CD4-positive, alpha-beta T cell treated with Interleukin-17A for 1 hour (primary cell): Measurements from ENCODE around the gene GRK5.

Experiments
- DNase-seq: peaks from one replicate; pipeline ENCODE4 v3.0.0-alpha.2; 2020

The GRK5 gene

DNA sequence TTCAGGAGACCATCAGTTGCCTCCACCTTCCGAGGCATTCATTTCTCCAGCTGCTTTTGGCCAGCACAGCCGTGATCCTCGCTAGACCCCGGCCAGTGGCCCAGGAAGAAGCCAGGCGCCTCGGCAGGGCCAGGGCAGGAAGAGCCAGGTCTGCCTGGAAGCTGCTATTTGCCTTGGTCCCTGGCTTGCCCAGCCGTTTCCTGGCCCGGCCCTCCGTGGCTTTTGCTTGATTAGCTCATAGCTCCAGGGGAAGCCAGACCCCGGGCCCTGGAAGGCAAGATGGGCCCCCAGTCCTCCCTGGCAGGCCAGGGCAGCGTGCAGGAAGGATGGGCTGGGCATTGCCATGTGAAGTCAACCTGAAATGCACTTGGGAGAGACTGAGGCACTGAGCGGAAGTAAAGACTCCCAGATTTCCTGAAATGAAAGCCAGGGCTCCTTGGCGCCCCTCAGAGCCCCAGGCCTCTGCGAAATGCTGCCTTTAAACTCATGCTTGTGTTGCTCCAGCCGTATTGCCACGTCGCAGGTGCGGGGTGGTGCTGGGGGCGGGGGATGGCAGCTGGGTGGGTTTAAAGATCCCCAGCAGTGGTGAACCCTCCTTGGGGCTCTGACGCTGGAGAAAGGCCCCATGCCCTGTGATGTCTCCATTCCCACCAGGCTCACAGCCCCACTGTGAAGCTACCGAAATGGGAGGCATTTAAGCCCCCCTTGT is 160.6 kb downstream of the GRK5 start:
- DNase-seq, result no peak

DNA sequence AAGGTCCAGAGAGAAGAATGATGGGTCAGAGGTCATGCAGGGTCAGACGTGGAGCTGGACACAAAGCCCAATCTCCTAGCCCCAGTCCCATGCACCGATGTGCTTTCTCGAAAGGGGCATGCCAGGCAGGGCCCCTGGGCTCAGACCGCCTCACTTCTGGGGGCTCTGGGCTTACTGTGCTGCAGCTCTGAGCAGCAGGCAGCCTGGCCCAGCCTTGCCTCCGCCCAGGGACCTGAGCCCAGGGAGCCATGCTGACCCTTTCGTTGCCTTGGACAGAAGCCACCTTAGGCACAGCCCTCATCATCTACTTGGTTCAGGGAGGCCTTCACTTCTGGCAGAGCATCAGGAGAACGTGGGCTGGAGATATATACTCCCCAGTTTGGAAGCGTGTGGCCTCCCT is 161.2 kb downstream of the GRK5 start:
- DNase-seq, result no peak

DNA sequence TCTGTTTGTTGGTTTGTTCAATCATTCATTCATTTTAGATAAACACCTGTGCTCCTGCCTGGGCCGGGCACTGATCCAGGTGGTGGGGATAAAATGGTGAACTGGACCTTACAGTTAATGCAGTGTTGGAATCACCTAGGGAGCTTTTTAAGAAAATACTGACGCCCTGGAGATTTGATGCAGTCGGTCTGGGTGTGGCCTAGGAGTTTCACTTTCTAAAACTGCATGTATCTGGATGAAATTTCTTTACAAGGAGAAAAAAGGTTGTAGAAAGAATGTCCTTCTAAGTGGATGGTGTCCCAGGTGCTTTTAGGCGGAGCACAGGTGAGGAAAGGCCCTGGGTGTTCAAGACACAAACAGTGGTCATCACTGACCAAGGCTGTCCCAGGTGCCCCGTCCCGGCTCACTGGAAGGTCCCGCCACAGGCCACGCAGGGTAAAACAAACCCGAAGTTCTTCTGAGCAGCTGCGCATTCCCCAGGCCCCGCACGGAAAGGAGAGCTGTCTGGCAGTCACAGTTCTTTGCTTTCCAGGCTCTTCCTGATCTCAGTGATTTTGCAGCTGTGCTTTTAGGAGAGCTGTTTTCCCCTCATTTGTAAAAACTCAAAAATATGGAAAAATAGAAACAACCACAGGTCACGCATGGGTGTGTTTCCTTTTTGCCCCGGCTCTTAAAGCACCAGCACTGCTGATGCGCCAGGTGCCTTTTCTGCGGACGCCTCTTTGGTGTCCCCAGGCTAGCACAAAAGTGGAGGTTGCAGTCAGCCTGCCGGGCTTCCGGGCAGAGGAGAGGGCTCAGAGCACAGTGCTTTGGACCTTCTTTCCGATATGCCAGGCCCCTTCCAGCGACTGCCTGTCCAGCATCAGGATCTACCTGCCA is 161.9 kb downstream of the GRK5 start:
- no peak for DNase-seq

DNA sequence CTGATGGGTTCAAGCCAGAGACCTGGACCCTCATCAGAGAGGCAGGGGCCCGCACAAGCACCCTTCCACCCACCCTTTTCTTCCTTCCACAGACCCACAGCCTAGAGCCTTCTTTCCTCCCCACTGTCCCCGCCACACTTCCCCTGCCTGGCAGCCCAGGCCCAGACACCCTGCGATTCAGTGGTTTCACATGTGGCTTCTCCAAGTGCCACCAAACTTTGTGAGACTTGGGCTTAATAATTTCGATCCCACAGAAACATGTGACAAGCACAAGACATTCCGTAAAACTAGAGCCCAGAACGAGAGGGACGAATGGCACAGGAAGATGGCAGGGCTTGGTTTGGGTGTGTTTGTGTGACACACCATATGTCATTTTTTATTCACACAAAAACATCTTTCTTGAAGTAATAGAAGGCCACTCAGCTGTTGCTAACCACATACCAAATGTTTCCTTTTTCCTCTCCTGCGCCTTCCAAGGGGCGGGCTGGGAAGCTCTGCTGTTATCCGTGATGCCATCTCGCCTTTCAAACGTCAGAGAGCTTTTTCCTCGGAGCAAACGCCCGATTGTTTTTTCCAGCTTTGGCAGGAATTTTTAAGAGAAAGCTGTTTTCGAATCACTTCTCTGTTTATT is 162.9 kb downstream of the GRK5 start:
- peak; percentile 8 for DNase-seq

DNA sequence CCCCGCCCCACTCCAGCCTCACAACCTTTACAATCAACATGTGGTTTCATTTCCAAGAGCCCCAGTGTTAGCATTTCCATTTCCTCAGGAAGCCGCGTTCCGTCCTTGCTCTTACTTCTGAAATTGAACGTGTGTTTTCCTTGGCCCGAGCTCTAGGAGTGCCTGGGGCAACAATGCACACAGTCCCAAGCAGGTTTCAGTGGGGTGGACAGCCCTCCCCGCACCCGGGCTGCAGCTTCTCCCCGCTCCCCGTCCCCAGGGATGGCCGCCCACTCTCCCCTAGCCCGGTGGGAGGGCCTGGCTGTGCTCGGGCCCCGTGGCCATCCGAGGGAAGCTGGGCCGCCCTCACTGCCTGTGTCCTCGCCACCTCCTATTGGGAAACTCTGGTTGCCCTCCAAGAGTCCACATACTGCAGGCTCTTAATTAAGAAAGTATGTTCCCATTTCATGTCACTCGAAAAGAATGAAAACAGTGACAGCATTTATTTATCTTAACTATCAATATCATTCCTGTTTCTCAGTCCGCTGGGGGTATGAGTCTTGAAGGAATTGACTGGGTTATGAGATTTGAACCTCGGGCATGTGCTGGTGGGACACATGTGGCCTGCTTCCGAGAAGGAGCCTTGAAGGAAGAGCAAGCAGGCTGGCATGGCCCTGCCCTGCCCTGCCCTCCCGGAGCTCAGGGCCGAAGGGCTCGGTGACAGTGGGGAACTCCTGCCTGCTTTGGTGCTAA is 163.8 kb downstream of the GRK5 start:
- no peak for DNase-seq

DNA sequence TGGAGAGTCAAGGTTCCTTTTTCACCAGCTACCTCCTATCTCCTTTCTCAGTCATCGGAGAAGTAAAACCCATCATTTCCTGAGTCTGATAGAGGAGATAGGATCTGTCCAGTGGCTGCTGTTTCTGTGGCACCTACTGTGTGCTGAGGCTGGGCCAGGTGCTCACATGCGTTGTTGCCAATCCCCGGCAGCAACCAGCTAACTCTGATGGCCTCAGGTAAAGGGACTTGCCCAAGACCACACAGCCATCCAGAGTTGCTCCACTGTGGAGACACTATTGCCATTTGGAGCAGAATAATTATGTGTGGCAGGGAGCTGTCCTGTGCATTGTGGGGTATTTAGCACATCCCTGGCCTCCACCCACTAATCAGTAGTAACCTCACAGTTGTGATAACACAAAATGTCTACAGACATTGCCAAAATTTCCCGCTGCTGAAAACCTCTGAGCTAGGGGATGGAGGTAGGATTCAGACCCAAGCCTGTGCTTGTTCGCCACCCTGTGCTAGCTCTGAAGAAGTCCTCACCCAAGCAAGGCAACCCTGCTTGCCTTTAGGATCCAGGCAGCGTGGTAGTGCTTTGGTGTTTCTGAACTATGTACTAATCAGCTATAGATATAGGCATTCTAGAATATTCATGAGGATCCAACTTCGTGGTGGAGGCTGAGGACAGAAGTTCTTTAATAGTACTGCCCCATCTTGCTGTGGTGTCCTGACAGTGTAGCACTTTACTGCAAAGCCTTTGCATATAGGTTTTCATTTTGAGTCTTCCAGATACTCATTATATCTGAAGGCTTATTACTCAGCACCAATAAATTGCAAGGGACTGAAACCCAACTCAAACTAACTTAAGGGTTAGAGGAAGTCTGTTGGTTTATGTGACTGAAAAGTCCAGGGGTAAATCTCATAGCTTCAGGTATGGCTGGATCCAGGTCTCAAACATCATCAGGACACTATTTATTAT is 164.6 kb downstream of the GRK5 start:
- DNase-seq, result no peak

DNA sequence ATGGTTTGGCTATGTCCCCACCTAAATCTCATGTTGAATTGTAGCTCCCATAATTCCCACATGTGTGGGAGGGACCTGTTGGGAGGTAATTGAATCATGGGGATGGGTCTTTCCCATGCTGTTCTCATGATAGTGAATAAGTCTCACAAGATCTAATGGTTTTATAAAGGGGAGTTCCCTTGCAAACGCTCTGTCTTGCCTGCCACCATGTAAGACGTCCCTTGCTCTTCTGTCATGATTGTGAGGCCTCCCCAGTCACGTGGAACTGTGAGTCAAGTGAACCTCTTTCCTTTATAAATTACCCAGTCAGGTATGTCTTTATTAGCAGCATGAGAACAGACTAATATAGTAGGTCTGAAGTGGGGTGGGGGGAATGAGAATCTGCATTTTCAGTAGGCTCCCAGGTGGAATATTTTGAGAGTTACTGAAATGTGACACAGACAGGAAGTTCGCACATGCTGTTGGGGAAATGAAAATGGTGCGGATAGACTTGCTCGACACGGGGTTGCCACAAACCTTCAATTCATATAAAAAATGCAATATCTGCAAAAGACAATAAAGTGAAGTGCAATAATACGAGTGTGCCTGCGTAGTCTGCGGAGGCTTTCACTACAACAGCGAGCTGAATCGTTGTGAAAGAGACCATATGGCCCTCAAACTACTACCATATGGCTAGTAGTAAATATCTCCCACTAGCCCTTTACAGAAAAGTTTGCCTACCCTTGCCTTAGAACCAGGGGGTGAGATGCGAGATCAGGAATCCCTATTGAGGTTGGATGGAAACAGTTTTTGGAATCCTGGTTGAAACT is 166.1 kb downstream of the GRK5 start:
- no peak for DNase-seq

DNA sequence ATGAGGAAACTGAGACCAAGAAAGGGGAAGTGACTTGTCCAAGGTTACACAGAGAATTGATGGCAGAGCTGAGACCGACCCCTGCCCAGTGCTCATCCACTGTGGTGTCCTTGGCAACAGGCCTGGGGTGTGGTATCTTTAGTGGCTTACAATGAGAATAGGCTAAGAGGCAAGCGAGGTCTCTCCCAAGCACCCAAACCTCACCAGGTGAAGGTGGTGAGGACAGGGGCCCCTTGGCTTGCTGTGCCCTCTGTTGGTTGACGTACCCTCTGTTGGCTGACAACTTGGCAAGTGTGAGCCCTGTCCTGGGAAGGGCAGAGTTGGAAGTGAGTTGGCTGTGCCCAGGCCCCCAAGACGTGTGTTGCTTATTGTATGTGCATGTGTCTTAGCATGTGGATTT is 166.9 kb downstream of the GRK5 start:
- no peak for DNase-seq

DNA sequence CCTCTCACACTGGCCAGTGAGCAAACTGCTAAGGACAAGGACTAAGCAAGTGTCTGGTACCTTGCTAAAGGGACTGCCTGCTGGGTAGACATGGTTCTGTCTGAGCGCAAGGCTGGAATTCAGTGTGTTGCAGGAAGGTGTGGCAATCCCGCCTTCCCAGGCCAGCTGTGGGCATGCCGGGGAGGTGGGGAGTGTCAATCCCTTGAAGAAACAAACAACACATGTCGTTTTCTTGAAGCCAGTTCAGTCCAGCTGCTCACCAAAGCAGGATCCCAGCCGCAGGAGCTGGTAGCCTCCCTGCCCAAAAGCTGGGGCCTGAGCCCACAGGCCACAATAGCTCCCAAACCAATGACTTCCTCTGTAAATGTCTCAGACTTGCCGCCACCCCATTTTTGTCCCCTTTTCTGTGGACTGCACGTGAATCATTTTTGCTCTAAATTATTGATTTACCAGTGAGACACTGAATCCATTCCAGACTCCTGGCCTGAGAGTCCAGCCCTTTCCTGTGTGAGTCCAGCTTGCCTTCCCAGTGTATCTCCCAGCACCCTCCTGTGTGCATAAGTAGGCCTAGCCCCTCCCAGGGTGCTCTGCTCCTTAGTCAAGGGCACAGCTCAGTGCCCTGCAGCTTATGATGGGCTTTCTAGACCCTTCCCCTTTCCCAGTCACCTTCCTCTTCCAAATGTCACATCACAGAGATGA is 168.4 kb downstream of the GRK5 start:
- no peak for DNase-seq

DNA sequence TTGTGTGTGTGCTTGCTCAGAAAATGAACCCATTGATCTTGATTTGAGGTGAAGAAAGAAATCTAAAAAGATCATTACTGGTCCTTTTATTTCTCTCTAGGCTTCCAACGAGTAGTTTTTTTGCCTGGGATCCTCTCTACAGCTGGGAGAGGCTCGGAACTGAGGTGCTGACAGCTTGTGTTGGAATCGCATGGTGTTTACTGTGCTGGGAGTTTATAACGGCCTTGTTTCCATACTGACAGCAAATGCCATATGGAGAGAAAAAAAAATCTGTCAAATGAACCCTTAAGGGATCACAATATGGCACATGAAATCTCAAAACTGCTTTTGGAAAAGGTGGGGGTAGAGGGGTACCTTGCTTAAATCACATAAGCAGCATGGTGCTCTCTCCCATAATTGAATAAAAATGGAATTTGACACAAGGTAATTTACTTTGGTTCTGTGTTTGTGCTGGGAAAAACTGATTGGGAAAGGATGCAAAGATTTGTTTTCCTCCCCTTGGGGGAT is 170.1 kb downstream of the GRK5 start:
- DNase-seq, result no peak

DNA sequence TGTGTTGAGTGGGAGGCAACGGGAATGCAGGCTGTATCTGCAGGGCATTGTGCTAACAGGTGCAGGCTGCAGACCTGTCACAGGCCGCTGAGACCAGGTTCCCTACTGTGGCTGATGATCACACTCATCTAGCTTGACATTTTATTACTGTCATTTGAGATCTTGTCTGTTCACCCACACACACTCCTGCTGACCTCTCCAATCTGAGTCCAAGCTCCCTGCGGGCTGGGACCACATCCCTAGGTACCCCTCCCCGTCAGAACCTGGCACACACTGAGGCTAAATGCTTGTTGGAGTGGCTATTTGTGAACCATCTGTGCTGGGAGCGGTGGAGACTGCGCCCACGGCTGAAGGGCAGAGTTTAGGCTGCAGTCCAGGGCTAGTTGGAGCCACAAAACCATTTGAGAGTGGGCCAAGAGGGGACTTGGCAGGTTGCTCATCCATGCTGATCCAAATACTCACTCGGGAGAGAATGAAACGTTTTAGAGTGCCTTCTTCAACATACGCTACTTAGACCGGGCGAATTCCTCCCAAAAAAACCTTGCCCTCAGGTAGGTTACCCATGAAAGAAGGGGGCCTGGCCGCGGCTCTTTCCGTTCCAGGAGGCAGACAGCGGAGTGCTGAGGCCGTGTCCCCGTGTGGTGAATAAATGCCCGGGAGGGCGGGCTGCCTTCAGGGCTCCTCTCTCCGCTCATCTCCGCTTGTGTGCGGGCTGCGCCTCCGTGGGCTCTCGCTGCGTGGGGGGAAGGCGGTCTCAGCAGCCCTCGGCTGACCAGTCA is 170.8 kb downstream of the GRK5 start:
- DNase-seq, result no peak

DNA sequence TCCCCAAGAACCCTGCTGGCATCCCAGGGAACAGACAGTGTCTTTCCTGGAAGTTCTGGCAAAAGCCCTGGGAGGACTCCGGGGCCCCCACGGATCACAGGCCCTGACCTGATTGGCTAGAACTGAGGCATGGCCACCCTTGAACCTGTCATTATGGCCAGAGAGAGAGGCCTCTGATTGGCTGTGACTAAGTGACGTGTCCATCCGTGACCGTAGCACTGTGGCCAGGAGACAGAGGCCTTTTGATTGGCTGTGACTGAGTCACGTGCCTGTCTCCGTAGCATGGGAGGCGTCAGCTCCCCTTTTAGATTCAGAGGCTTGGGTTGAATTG is 171.3 kb downstream of the GRK5 start:
- DNase-seq, result no peak

DNA sequence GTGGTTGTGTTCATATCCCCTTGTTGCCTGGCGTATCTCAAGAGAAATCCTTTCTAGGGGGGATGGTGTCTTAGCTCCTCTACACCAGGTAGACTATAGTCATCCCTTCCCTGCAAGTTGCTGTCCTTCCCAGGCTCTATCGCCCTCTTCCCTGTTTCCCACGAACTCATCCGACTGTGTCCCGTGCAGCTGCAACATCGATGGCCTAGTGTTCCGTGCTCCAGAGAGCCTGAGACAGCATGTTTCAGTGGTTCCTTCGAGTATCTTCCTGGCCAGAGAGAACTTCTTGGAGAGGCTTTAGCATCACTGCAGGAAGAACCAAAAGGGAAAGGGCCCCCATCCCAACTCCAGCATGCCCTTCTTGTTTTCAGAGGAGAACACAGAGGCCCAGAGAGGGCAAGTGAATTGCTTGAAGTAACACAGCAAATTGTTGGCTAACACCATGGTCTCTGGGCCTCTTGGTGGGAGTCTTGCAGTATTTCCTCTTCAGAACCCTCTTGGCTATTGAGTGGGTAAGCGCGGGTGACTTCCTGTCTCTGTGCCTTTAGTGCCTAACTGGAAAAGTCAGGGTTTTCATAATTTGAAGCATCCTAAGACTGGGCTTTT is 172.2 kb downstream of the GRK5 start:
- DNase-seq, result no peak

DNA sequence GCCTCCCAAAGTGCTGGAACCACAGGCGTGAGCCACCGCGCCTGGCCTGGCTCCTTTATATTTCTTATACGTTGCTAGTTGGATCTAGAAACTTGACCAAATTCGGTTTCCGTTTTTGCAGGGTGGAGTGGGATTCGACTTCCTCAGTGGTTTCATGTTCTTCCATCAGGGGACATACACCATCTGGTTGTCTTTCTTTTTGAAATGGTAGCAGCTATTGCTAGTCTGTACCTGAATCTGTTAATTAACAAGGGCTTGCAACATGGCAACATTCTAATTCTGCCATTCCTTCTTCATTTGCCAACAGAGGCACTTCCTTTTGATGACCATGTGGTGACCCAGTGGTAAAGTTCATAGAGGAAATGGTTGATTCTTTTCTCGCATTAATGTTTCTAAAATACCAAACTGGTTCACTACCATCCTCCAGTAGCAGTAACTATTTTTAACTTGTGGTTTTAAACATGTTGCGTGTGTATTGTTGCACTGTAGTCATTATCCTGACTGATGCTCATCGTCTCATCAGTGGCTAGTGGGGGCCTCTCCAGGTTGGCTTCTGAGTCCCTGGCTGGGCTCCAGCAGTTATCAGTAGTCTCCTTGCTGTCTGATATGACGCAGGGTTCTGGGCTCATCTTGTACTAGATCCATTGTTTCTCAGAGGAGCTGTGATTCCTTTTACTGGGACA is 175.9 kb downstream of the GRK5 start:
- no peak for DNase-seq

DNA sequence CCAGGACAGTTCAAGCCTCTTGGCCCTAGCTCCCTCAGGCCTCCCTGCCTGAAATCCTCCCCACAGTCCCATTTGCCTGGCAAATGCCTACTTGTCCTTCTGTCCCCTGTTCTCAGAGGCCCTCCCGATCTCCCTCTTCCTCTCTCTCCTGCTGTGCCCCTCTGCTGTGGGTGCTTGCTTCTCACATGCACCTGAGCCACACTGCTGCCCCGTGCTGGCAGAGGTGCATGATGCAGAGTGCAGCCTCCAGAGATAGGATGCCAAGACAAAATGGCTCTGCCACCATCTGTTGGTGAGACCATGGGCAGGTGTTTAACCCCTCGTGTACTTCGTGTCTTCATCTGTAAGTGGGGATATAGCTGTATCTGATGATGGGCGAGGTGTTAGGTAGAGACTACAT is 176.8 kb downstream of the GRK5 start:
- no peak for DNase-seq

DNA sequence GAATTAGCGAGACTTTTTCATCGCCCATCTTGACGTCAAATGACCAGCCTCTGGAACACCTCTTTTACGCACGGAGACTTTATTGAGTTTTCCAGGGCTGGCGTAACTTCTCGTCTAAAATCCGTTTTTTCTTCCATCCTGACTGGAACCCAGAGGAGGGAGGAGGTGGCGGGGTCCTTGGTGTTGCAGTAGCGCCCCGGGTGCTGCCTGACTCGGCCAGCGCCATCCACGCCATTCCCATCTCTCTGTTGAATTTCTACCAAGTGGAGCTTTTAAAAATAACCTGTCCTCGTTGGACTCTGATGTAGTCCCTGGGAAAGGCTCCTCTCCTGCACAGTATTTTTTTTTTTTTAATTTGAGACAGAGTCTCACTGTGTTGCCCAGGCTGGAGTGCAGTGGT is 179.3 kb downstream of the GRK5 start:
- no peak for DNase-seq

DNA sequence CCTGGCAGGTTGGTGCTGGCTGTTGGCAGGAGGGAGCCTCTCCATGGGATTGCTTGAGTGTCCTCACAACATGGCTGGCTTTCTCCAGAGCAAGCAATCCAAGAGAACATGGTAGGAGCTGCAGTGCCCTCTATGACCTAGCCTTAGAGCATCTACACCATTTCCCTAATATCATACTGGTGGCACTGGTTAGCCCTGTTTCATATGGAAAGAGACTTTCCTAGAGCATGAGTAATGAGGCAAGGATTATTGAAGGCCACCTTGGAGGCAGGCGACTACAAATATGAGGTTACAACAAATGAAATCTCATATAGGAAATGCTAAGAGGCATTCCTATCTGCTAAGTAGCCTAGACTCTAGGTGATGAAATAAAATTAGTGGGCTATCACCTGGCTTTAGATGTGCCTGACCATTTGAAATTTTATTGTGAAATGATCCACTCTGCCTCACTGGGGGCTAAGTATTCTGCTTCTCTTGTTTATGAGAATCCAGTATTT is 181.5 kb downstream of the GRK5 start:
- no peak for DNase-seq
